HG03095 (cell line): Measurements from ENCODE around the gene FEM1C.
"Not testable (repeated sequence)": the region's sequence is repeated elsewhere in the genome, so short reads cannot be mapped to it uniquely, and the experiment has no call there.

Experiments used
- ATAC-seq: cut with Tn5 transposase; IDR thresholded peaks from one replicate; pipeline ENCODE4 v1.9.1; 2021; ENCODE audit warnings: moderate library complexity; ENCODE audit not compliant: unreplicated experiment

The FEM1C gene

GRCh38 chr5:115479166-115479873 lies 65.3 kb downstream of the FEM1C start:
- ATAC-seq, result not testable (repeated sequence)

DNA sequence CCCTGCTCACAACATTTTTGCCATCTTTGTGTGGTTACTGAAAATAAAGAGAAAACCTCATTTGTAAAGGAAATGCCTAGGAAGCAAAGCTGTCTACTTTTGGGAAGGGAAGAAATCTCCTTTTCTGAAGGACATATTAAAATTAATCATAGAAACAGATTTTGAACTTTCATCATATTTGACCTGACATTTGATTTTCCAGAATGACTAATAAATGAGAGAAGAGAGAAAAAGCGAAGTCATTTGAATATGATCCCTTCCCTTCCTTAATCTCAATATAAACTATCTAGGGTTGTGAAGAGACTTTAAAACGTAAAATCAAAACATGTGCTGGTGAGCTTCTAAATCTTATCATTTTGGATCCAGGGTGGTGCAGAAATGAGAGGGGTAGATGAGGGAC lies 66.3 kb downstream of the FEM1C start:
- no peak for ATAC-seq

GRCh38 chr5:115477581-115477980 lies 67.0 kb downstream of the FEM1C start:
- ATAC-seq, result no peak

DNA sequence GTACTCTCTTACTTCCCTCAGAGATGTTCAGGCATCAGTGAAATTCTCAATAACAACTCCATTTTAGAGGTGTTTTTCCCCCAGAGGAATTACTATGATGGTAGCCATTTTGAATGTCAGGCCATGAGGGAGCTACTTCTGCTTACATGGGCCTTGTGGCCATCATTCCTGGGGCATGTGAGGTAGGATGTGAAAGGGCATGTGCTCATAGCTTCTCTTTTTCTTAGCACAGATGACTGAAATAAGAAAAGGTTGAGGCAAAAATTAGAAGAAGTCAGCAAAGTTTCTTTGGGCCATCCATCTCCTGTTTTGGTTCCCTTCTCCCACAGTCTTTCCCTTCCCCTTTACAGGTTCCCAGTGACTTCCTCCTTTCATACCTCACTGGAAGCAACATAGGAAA lies 68.8 kb downstream of the FEM1C start:
- no peak for ATAC-seq

DNA sequence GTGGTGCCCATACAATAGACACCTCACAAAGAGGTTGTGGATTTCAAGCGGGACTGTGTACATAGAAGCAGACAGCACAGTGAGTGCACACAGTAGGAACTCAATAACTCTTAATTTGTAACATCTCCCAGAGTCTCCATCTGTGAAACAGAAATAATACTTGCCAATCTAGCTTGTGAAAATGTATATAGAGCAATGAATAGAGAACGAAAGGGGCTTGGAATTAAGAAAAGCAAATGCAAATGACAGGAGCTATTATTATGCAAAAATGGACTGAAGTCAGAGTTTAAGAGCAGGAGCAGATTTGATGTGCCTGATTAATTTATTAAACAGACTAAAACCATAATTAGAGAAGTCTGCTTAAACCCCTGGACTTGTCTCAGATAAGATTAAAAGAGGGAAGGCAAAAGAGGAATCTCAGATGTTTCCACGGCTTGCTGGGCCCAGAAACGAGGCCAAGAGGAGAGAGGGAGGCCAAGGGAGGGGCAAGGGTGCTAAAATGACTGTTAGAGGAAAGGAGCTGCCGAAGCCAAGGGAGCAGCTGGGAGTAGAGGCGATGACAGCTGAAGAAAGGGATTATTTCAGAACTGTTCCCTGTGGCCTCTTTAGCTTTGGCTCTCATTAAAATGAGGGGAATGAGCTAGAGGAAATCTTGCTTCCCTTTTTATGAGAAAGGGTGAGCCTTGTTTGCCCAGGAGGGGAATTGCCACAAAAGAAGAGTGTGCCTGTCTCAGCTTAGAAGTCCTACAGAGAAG lies 72.1 kb downstream of the FEM1C start:
- no peak for ATAC-seq

DNA sequence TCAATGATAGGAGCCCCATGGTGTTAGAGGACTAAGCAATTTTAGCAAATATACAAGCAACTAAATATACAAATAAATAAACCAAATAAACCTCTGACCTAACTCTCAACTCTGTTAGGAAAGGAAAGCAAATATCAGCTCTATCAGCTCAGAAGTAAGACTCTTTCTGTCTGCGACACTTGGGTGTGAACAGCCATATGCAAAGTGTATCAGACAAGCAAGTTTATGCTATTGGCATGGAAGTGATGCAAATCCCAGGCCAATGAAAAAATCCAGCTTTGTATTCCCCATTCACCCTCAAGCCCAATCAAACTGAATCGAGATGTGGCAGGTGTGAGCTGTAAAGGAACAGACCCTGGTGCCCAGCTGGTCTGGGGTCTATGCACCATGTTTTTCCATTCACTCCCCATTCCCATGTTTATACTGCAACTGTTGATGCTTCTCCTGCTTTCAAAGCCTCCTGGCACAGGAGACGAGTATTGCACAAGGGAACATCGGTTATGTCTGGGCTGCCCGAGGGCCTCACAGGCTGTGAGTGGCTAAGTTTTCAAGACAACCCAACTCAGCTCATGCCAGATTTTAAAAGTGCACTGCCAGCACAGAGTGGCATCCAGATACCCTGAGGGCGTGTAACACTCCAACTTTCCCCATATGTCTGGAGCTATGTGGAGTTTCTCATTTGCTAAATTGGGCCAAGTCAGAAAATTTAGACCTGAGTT lies 73.1 kb downstream of the FEM1C start:
- ATAC-seq, result no peak

GRCh38 chr5:115470921-115471320 lies 73.7 kb downstream of the FEM1C start:
- no peak for ATAC-seq
